GM20000 (cell line): ENCODE measurements around the gene RINL.

Source experiments
- DNase-seq: peaks from one replicate; pipeline ENCODE4 v3.0.0; 2012; ENCODE audit warnings: low spot score
- TF ChIP-seq, protein P1 (sequence below): IDR thresholded peaks from 2 replicates; pipeline ENCODE4 v1.5.1; 2012; ENCODE audit warnings: mild to moderate bottlenecking, control low read depth; ENCODE audit errors: extremely low read depth, missing control alignments

RINL gene

DNA sequence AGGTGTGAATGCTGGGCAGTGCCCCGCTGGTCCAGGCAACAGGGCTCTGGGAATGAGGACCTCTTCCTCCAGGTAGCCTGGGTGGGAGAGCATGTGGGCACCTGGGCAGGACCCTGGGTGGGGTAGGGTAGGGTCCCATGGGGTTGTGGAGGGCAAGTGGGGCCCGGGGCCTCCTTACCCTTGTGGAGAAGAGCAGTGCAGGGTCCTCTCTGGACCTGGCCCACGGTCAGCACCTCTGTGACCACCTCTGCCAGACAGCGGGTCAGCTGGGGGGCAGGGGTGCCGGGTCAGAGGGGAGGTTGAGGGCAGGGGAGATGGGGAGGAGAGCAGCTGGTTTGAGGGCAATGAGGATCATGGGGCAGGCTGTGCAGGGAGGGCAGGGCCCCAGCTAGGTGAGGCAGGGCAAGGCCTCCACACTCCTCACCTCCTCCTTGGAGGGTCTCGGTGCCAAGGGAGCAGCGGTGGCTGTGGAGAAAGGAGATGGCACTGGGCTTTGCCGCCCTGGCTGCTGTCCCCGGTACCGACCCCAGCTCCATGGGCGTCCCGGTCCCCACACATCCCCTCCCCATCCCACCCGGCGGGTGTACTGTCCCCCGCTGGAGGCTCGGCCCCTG lies 33.4 kb upstream of the RINL start:
- TF ChIP-seq, protein P1, sequence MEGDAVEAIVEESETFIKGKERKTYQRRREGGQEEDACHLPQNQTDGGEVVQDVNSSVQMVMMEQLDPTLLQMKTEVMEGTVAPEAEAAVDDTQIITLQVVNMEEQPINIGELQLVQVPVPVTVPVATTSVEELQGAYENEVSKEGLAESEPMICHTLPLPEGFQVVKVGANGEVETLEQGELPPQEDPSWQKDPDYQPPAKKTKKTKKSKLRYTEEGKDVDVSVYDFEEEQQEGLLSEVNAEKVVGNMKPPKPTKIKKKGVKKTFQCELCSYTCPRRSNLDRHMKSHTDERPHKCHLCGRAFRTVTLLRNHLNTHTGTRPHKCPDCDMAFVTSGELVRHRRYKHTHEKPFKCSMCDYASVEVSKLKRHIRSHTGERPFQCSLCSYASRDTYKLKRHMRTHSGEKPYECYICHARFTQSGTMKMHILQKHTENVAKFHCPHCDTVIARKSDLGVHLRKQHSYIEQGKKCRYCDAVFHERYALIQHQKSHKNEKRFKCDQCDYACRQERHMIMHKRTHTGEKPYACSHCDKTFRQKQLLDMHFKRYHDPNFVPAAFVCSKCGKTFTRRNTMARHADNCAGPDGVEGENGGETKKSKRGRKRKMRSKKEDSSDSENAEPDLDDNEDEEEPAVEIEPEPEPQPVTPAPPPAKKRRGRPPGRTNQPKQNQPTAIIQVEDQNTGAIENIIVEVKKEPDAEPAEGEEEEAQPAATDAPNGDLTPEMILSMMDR = no peak
- DNase-seq = no peak

DNA sequence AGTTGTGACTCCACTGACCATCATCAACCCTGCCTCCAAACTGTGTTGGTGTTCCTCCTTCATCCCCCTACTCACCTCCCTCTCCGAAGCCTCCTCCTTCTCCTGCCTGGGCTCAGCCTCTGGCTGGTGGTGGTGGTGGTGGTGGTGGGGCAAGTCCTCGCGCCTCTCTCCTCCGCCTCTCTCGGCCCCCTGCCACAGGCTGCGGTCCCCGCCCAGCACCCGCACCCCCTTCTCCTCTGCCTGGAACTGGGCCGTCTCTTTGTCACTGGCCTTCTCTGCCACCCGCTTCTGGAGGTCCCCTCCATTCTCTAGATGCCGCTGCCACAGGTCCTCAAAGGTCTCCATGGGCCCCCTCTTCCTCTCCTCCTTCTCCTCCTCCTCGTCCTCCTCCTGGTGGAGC lies 32.4 kb upstream of the RINL start:
- DNase-seq = no peak
- TF ChIP-seq, protein P1 = no peak

DNA sequence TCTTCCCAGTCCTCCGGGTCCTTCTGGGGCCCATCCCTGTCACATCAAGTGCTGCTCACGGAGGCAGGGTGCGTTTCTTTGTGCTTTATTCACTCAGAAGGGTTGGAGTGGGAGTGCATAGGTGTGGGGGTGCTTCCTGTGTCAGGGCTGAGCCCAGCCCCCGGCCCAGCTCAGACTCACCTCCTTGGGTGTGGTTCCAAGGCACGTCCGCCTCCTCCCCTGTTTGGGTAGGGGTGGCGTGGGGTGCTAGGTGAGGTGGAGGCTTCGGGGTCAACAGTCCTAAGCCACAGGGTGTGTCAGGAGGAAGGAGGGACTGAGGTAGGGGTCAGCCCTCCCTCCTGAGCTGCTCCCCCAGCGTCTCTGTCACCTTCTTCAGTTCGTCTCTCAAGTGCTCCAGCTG lies 30.8 kb upstream of the RINL start:
- TF ChIP-seq, protein P1 = no peak
- no peak for DNase-seq

DNA sequence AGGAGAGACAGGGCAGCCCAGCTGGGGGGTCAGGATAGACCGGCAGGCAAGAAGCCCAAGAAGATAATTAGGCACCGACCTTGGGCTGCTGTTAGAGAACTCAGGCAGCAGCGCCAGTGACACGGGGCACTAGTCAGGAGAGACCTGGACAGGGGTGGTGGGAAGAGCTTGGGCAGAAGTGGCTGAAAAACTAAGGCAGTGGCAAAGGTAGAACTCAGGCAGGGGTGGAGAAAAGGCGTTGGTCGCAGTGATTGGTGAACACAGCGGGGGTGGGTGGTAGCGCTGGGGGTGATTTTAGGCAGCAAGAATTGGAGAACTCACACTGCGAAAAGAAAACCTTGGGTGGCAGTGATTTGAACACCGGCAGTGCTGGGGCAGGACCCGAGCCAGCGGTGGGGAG lies 29.6 kb upstream of the RINL start:
- TF ChIP-seq, protein P1 = no peak
- no peak for DNase-seq

DNA sequence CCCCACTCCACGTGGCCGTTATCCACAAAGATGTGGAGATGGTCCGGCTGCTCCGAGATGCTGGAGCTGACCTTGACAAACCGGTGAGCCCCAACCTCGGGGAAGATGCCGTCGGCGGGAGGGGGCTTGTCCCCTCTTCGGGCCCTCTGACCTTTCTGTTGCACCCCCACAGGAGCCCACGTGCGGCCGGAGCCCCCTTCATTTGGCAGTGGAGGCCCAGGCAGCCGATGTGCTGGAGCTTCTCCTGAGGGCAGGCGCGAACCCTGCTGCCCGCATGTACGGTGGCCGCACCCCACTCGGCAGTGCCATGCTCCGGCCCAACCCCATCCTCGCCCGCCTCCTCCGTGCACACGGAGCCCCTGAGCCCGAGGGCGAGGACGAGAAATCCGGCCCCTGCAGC lies 29.2 kb upstream of the RINL start:
- TF ChIP-seq, protein P1 = no peak
- DNase-seq = no peak

DNA sequence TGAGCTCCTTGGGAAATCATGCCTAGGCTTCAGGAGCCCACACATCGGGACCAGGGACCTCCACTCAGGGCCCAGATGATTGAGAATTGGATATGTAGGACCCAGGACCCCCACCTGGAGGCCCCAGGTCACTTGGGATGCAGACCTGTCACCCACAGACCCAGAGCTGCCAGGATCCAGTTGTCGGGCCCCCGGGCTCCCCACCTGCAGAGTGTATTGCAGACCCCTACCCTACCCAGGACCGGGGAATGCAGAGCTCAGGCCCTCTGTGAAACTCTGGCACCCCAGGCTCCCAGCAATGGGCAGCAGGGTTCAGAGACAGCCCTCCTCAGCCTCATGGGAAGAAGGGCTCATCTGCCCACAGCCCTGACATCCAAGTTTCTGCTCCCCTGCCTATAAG lies 27.5 kb upstream of the RINL start:
- DNase-seq = no peak
- TF ChIP-seq, protein P1 = no peak

DNA sequence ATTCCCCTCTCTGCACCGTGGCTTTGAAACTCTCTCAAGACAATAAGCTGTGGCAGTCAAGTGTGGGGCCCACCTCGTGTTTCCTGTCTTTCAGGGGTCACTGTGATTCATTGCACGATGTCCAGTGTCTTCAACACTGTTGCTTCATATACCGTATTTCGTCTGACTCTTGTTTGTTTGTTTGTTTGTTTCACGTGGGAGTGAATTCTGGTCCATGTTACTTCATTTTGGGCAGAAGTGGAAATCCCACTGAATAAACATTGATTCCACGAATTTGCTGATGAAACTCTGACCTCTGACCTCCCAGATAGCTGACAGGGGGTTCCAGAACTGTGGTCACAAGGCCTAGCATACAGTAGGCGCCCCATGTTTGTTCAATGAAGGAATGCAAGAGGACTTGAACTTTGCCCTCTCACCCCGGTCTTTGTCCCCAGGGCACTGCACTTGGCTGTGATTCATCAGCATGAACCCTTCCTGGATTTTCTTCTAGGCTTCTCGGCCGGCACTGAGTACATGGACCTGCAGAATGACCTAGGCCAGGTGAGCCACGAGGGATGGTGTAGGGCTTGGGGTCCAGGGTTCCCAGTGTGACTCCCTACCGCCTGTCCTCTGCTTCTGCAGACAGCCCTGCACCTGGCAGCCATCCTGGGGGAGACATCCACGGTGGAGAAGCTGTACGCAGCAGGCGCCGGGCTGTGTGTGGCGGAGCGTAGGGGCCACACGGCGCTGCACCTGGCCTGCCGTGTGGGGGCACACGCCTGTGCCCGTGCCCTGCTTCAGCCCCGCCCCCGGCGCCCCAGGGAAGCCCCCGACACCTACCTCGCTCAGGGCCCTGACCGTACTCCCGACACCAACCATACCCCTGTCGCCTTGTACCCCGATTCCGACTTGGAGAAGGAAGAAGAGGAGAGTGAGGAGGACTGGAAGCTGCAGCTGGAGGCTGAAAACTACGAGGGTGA lies 26.8 kb upstream of the RINL start:
- DNase-seq = no peak
- TF ChIP-seq, protein P1 = no peak
